NCI-H2081 treated with DMSO at 0.1 percent for 48 hours (cell line): ENCODE results near the gene FANCC.

ENCODE experiments used
- DNase-seq: peaks from one replicate; lab custom pipeline; 2025; lab: John Stamatoyannopoulos, UW

Gene FANCC

DNA sequence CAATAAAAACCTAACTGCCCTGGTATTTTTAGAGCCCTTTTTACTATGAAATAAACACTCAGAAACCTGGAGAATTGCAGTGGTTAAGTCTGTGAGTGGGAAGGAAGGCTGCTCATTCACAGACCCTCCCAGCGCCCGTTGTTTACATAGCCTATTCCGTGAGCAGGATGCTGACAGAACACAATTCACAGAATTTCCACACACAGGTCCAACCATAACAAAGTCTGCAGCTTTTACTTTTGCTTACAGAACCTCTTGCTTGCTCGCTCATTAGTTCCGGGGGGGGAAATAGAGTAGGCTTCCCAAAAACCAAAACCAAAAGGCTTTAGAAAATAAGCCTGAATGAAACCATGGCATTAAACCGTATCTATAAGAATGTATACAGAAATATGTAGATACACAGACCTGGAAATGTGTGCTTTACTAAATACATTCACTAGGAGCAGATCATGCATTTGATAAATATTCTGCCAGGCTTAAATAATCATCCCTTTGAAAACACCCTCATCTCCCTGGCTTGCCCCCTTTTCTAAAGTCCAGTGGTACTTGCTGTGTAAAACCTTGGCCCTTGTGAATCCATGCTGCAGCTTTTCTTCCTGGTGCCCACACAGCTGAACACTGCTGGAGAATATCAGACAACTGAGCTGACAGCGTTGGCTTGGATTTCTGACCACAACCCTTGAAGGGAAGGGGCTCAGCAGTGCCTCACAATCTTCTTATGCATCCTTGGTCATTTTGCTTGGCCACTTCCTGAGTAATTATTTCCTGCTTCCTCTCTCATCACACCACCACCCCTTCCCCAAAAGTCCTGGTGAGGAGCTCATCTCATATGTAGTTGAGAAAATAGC lies 128.0 kb downstream of the FANCC start:
- DNase-seq = no peak

DNA sequence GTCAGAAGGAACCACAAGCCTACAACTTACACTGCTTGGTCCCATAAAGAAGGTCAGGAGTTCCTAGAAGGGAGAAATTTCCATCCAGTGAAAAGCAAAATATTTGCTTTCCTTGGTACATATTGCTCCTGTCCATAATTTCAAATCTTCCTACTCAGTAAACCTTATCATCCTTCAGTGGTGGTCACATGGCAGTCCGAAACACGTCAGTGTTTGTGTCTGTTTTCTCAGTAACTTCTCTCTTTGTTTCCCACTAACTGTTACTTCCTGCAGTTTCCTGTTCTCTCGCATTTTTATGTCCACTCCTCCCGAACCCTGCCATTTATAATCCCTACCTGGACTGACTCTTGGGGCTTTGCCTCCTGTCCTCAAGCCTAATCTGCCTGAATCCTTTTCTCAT lies 129.1 kb downstream of the FANCC start:
- DNase-seq = no peak

DNA sequence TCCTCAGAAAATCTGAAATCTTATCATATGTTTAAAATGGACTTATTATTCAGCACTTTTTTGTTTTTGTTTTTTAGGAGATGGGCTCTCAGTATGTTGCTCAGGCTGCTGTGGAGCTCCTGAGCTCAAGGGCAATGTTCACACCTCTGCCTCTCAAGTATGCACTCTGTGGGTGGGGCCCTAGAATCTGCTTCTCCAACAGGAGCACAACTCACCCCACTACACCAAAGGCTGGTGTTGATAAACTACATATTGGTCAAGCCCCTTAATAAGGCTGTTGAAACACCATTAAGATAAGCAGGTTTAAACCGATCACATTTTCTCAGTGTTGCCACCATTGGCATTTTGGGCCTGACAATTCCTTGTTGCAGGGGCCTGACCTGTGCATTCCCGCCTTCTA lies 131.6 kb downstream of the FANCC start:
- DNase-seq = no peak

DNA sequence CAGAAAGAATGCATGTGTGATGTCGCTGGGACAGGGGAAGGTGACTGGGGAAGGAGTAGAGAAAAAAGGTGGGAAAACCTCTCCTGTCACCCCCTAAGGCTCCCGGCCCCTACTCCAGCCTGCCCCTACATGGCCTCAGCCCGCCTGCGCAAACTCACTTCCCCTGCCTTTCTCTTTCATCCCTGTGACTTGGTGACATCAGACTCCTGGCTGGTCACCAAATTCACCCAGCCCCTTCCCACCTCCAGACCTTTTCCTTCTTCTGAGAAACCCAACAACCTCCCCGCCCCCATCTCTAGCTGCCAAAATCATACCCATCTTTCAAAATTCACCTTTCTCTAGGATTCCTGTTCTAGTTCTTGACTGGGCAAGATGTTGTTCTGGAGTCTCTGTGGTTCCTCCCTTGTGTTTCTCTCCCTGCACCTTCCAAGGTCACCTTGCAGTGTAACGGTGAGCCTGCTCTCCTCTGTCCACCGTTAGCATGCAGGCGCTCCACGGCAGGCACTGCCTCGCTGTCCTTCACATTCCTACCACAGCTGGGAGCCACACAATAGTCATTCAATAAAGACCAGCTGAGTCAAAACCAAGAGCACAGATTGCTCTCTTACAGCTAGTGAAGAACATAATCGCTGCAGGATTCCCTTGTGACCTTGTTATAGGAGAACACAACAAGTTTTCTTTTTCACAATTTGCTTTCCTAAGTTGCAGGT lies 134.5 kb downstream of the FANCC start:
- no peak for DNase-seq

DNA sequence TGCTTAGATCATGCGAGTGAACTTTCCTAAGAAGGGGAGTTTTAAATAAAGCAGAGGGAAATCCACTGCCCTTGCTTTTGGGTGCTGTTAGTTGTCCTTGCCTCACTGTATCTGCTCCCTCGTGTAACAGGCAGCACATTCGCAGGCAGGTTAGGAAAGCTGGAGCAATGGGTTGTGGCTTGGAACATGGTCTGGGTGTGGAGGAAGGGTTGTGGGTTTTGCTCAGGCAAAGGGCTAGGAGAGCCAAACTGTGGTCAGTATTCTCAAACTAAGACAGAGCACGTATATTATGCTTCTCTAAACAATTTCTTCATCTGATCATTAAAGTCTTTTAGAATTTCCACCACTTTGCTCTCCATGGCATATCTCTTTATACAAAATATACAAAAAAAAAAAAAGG lies 135.7 kb downstream of the FANCC start:
- no peak for DNase-seq

DNA sequence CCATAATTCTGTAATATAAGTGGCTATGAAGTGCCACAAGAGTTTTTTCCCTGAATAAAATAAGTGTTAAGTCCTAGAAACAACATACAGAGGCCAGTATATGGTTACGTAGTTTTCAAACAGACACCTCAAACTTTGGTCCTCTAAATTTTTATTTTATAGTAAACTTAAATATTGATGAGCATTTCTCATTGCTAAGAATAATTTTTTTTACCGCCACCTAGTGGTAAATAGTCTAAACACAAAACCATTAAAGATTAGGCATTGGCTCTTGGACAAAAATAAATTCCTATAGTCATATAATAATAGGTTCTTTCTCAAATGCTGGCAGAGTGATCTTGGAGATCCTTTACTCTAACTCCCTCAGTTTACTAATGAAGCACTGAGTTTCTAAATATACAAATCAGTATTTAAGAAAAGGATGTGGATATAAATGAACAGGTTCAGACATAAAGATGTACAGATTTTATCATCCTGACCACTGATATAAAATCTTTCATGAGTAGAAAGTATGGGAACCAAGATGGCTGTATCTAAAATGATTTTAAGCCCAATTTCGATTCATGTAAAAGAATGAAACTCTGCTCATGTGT lies 136.2 kb downstream of the FANCC start:
- DNase-seq = no peak

DNA sequence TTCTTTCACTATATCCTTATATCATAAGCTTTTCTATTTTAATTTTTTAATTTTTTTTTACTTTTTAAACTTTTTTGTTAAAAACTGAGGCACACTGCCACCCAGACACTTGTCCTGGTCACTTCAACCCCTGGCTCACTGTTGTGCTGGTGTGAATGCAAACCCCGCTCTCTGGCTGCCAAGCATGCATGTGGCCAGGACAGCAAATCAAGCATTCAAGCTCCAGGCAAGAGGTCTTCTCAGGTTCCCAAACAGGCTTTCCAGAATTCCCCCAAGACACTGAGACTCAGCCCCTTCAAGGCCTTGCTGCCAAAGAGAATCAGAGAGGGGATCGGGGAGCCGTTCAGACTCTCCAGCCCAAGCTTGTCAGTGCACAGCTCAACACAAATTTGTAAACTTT lies 139.9 kb downstream of the FANCC start:
- DNase-seq = no peak

DNA sequence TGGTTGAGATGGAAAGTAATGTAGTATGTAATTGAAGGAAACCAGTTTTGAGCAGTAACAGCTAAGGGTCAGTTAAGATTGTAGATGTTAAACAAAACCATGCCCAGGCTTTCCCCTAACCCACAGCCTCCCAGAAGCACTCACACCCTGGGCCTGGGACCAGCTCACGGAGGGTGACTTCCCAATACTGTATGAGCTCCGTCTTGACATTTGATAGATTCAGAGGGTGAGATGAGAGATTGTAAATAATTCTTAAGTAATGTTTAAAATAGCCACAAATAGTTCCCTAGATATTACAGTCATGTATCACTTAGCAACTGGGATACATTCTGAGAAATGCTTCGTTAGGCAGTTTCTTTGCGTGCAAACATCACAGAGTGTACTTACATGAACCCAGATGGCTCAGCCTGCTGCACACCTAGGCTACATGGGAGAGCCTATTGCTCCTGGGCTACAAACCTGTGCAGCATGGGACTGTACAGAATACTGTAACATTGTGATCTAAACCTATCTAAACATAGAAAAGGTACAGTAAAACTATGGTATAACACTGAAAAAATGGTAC lies 140.7 kb downstream of the FANCC start:
- no peak for DNase-seq

DNA sequence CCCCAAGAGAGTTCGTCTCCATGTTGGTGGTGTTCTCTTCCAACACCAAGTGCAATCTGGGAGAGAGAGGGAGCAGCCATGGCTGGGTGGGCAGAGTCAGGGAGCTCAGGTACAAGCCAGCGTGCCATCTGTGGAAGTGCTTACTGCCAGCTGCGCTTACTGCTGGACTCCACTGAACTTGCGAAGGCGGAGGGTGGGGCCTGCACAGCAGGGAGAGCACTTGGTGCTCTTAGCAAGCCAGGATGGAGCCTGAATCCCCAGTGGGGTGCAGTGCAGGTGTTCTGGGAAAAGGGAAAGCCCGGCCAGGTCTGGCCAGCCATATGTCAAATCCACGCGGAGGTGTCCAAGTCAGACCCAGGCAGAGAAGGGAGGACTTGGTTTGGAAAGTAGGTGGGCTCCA lies 142.0 kb downstream of the FANCC start:
- DNase-seq = no peak

DNA sequence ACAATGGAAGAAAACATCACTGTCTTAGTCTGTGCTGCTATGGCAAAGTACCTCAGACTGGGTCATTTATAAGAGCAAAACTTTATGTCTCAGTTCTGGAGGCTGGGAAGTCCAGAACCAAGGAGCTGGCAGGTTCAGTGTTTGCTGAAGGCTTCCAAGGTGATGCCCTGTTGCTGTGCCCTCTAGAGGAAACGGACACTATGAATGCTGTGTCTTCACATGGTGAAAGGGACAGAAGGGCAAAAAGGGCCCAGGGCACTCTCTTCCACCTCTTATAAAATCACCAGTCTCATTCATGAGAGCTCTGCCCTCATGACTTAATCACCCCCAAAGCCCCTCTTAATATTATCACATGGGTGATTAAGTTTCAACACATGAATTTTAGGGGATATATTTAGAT lies 143.5 kb downstream of the FANCC start:
- no peak for DNase-seq

DNA sequence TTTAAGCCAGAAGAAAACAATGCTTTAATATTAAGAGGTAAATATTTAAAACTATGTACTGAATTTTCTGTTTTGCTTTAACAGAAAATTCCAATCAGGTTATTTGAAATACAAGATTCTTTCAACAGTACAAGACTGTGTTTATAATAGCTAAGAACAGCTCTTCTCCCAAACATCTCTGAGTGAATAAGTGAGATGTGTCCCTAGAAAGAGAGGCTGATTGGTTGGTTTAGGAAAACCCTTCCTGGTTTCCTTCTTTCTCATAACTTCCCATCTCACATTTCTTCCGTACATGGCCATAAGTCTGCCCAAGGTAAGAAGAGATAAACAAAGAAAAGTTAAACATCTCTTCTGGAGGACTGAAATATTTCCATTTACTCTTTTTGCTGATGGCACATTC lies 145.9 kb downstream of the FANCC start:
- DNase-seq = no peak

DNA sequence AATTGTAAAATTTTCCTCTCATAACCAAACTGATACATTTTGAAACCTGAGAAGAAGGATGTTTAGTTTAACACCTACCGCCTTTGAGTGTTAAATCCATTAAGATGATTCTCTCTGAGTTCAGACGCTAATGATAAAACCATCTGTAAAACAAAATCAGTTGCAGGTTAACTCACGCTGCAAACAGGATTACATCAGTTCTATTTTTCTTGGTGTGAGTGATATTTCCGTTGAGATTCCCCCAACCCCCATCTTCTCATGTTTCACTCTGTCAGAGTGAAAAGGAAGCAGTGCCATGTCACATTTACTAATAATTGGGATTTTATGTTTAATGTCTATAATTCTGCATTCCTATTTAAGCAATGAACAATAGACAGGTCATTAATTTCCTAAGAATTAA lies 146.5 kb downstream of the FANCC start:
- DNase-seq = peak; percentile 33

DNA sequence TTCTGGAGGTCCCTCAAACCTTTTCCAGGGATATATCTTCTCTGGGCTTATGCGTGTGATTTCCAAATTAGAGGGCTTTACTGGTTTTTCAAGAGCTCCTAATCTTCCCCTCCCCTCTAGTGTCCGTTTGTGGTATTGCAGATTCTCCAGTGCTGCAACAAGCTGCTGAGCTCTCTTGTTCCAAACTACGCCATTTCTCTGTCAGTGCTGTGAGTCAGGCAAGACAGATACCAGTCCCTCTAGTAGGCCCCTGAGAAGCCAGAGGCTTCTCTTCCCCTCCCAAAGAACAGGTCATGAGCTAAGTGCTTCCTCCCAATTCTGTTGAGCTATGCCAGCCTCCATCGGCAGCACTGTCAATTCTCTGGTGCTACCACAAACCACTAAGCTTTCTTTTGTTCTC lies 149.5 kb downstream of the FANCC start:
- no peak for DNase-seq

DNA sequence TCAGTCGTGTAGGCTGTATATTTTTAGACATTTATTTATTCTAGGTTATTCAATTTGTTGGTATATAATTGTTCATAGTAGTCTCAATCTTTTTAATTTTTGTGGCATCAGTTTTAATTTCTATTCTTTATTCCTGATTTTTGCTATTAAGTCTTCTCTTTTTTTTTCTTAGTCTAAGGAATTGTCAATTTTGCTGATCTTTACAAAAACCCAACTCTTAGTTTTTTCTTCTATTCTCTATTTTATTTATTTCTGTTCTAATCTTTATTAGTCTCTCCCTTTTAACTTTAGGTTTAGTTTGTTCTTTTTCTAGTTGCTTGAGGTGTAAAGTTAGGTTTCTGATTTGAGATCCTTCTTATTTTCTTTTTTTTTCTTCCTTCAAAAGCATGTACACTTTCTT lies 152.5 kb downstream of the FANCC start:
- DNase-seq = no peak

DNA sequence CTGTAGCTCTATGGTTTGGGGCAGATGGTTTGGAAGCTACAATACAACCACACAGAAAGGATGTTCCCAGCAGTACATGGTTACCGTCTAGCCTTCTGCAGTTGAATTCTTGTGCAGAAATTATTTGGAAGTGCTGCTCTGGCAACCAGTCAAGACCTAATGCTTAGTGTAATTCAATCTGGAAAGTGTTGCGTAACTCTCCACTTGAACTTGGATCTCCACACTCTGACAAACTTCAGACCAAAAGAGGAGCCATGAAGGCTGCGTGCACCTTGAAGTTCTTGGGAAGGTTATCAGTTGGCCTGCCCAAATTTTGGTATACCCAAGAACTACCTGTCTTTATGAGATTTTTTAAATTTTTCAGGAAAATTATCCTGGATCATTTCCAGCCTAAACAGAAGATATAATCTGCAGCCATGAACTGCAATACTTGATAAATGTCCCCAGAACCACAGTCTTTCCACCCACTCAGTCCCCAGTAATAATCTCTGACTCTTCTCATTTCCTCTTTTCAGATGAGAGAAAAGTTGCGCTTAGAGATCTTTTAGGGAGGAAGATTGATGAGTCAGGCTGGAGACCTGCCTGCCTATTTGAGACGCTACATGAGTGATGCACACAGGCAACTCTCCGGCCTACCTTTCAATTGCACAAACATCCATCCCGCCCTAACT lies 159.9 kb downstream of the FANCC start:
- DNase-seq = no peak

DNA sequence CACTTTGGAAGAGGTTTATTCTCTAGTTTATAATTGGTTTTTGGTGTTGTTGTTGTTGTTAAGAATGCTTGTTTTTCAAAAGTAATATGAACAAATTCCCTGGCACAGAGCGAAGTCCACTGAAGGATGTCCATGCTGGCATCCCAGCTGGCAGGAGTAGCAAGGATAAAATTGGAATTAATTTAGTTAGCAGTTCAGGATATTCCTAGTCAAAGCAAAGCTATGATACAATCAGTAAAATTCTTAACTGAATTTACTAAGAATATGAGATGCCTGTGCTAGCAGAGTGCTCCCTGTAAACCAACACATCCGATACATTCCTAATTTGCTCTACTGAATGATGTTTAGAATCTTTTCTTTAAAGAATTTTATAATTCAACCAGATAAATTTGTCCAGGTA lies 161.4 kb downstream of the FANCC start:
- no peak for DNase-seq

DNA sequence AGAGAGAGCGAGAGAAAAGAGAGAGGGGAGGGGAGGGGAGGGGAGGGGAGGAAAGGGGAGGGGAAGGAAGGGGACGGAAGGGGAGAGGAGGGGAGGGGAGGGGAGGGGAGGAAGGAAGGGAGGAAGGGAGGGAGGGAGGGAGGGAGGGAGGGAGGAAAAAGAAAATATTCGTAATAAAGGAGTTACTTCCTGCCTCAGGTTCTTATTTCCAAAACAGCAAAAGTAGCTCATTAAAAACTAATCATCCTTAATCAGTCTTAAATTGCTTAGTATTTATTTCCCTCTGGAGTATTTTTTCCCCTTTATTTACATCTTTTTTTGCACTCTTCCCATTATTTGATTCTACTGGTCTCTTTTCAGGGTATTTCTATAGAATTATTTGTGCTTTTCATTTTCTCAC lies 162.3 kb downstream of the FANCC start:
- DNase-seq = no peak

DNA sequence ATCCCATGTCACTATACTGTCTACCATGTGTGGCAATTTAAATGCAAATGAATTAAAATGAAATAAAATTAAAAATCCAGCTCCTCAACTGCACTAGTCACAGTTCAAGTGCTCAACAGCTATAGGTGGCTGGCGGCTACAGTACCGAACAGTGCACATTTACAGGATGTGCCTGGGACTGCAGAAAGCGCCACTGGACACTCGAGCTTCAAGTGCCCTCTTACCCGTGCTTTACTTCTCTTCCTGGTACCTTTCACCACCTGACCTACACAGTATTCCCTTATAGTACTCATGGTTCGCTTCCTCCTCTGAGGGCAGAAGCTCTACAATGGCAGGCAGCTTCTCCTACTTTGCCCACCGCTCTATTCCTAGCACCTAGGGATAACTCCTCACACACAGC lies 166.6 kb downstream of the FANCC start:
- DNase-seq = no peak

DNA sequence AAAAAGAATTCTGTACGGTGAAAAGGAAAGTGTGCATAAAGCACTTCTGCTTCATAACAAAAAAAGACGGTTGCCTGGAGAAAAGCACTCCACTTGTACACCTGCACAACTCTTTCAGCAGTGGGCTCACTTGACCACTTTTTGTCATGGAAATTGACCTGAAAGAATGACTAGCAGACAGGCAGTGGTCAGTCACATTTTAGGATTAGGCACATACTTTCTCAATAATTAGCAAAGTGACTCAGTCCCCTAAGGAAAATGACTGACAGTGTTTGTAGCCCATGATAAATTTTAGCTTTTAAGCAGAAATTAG lies 169.3 kb downstream of the FANCC start:
- no peak for DNase-seq

DNA sequence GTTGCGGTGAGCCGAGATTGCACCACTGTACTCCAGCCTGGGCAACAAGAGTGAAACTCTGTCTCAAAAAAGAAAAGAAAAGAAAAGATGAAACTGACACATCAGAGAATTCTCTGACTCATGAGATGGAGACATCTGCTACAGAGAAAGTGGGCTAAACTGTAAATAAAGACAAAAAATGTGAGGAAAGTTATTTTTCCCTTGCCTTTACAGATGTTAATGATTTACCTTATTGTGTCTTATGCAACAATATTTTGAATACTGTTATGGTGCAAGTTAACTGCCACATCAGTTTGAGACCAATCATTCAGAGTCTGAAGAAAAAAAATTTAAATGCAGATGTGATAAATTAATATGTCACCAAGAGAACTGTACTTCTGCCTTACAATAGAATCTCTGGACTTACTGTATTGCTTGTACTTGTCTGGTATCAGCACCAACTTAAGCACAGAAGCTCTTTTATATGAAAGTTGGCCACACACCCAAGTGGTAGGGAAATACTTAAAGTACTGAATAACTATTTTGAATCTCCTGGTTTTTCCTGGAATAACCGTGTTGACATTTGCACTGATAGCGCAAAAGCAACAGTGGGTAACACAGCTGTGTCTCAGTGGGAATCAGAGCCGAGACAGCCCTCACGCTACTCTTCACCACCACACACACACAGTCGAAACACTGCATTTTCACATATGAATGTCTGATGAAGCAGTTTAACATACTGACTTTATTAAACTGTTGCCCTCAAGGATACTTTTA lies 169.9 kb downstream of the FANCC start:
- DNase-seq = no peak

DNA sequence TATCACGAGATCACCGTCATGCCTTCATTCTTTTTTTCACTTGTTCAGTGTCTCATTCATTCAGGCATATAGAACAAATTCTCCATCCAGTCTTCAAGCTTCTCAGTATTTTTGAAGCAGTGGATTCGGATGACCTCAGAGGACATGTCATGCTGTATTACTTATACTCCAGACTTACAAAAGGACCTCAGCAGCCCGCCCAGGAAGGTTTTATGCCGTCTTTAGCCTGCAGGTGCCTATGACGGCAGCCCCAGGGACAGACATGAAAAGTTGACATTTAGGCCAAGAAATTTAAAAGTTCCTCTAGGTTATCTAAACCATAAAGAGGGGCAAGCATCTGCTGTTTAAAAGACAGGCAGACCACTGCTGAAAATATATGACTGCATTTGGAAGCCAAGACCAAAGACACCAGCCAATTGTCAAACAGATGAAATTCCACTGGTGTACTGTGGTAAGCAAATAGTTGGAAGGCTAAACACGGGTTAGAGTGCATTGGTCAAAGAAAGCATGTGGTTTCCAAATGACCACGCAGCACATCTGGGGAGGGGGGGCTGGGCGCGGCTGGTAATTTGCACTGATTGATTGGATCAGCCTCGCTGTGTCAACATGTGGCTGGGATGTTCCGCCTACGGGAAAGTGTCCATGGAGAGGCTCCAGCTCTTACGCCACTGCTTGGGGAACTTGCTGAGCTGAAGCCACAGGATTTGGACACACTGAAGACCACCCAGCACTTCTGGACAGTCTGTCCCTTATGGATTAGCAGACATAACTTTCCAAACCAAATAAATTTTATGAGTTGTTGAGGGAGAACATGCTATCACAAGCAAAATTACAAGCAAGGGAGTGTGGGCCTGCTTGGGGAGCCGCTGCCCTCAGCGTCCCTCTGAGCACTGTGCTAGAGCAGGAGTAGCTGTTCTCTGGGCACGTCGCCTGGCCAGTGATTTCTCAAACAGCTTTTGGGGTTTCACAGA lies 173.6 kb downstream of the FANCC start:
- no peak for DNase-seq
